ENCODE data around the gene PCNX3. TPM values are rescaled to one million over a fixed set of nuclear protein-coding genes. Genes with fewer than 3 reads are reported as not detected.

PCNX3 gene
- total RNA-seq, 1 donor from 2014 or later: 61.9 TPM

GRCh38 chr11:65589444-65590239, 25.9 kb upstream of the PCNX3 start:
- Histone ChIP-seq H3K36me3 (ENCODE audit: control insufficient read depth, insufficient read depth, low read length) (no peaks in the 10 kb centered on the region), H3K27me3 (ENCODE audit: control insufficient read depth, insufficient read depth, low read length) (peaks cover 3% of the 10 kb centered on the region), H3K4me3 (ENCODE audit: low read depth, low read length) (no peak overlapping the region)
- DNase-seq (ENCODE audit: low read depth): no peak
- no peak for TF ChIP-seq CTCF (IDR thresholded peaks at IDR 0.05; ENCODE audit: insufficient read depth, low read length, poor library complexity, severe bottlenecking)

- Histone ChIP-seq H3K4me3 (ENCODE audit: low read depth, low read length) (no peak overlapping the region), H3K36me3 (ENCODE audit: control insufficient read depth, insufficient read depth, low read length) (no peaks in the 10 kb centered on the region), H3K27me3 (ENCODE audit: control insufficient read depth, insufficient read depth, low read length) (no peaks in the 10 kb centered on the region)
- TF ChIP-seq CTCF (IDR thresholded peaks at IDR 0.05; ENCODE audit: insufficient read depth, low read length, poor library complexity, severe bottlenecking): no peak
- DNase-seq (ENCODE audit: low read depth): no peak
Measured at GRCh38 chr11:65590240-65590738, 25.3 kb upstream of the PCNX3 start.

- no peak for DNase-seq (ENCODE audit: low read depth)
- peak; percentile 16 for TF ChIP-seq CTCF (IDR thresholded peaks at IDR 0.05; ENCODE audit: insufficient read depth, low read length, poor library complexity, severe bottlenecking)
- Histone ChIP-seq H3K4me3 (ENCODE audit: low read depth, low read length) (peak overlapping the region; percentile 1), H3K27me3 (ENCODE audit: control insufficient read depth, insufficient read depth, low read length) (no peaks in the 10 kb centered on the region), H3K36me3 (ENCODE audit: control insufficient read depth, insufficient read depth, low read length) (no peaks in the 10 kb centered on the region)
Measured at GRCh38 chr11:65591939-65592857, 23.4 kb upstream of the PCNX3 start.

- Histone ChIP-seq H3K27me3 (ENCODE audit: control insufficient read depth, insufficient read depth, low read length) (no peaks in the 10 kb centered on the region), H3K4me3 (ENCODE audit: low read depth, low read length) (no peak overlapping the region), H3K36me3 (ENCODE audit: control insufficient read depth, insufficient read depth, low read length) (no peaks in the 10 kb centered on the region)
- no peak for TF ChIP-seq CTCF (IDR thresholded peaks at IDR 0.05; ENCODE audit: insufficient read depth, low read length, poor library complexity, severe bottlenecking)
- DNase-seq (ENCODE audit: low read depth): no peak
Measured at GRCh38 chr11:65592858-65593517, 22.6 kb upstream of the PCNX3 start.

- peak; percentile 83 for TF ChIP-seq CTCF (IDR thresholded peaks at IDR 0.05; ENCODE audit: insufficient read depth, low read length, poor library complexity, severe bottlenecking)
Measured at GRCh38 chr11:65593518-65594414, 21.8 kb upstream of the PCNX3 start.

More at GRCh38 chr11:65593518-65594414, 21.8 kb upstream of the PCNX3 start:
- DNase-seq (ENCODE audit: low read depth): no peak
- peaks cover 1% of the 10 kb centered on the region for H3K36me3 ChIP-seq (ENCODE audit: control insufficient read depth, insufficient read depth, low read length)
- H3K27me3 ChIP-seq (ENCODE audit: control insufficient read depth, insufficient read depth, low read length): no peaks in the 10 kb centered on the region
- H3K4me3 ChIP-seq (ENCODE audit: low read depth, low read length): no peak overlapping the region

All from kidney epithelial cell (primary cell).